SK-N-MC (cell line): ENCODE results near the gene DPH1.

ENCODE experiments used
- EZH2 ChIP-seq: fragments of 200-600 bp; sonication (generic); IDR thresholded peaks from one replicate; pipeline ENCODE4 v1.6.1; 2017; ENCODE audit warnings: antibody characterized with exemption
- FOXP2 ChIP-seq: optimal IDR thresholded peaks from 2 replicates; pipeline ENCODE3; 2011; ENCODE audit warnings: mild to moderate bottlenecking, moderate library complexity; ENCODE audit not compliant: insufficient read depth; ENCODE audit errors: extremely low read length, control extremely low read depth
- POLR2AphosphoS5 ChIP-seq: IDR thresholded peaks from 2 replicates; pipeline ENCODE4 v1.6.1; 2012; ENCODE audit warnings: mild to moderate bottlenecking, low read depth, low read length, borderline replicate concordance

DNA sequence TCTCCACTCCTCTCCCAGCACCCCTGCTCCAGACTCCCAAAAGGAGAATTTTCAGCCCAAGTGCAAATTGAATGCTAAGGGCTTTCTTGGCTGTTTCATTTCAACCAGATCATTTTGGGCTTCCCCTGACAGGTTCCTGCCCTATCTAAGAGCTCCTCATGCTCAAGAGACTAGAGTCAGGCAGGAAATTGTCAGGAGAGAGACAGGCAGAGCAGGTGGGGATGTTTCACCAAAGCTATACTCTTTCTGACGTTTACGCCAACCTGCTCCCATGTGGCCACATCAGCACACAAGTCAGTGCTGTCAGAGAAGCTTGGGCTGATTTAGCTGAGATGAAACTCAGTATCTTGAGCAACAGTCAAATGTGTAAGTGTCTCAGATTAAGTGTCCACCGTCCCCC is 56.4 kb downstream of the DPH1 start:
- TF ChIP-seq EZH2 = no peak
- no peak for TF ChIP-seq POLR2AphosphoS5
- TF ChIP-seq FOXP2 = no peak
